Testis (tissue), 2 donors: Measurements from ENCODE around the gene LDLRAD4.

Experiments
- POLR2A ChIP-seq: fragments of 450-650 bp; IDR thresholded peaks from one replicate; pipeline ENCODE4 v1.6.1; 2017; ENCODE audit warnings: antibody characterized with exemption, mild to moderate bottlenecking, moderate library complexity
- TF ChIP-seq, protein P1 (sequence below), 3 experiments: fragments of 450-650 bp in 2 of 3; fragments of 200-600 bp in 1 of 3; sonication (generic) in 1 of 3; IDR thresholded peaks; one replicate each; pipeline ENCODE4 v1.5.1; 2016 to 2019; ENCODE audit warnings: antibody characterized with exemption in 3 of 3, mild to moderate bottlenecking in 2 of 3, moderate library complexity in 1 of 3

DNA sequence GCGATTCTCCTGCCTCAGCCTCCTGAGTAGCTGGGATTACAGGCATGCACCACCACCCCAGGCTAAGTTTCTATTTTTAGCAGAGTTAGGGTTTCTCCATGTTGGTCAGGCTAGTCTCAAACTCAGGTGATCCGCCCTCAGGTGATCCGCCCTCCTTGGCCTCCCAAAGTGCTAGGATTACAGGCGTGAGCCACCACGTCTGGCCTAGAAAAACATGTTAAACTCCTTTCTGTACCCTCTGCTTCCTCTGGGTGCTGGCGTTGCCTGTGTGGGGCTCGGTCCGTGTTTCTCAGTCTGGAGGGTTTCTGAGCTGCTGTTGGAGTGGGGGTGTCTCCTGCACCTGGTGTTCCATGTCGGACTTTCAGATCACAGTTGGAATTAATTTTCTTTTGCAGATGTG is 17.9 kb downstream of the LDLRAD4 start:
- TF ChIP-seq, protein P1, sequence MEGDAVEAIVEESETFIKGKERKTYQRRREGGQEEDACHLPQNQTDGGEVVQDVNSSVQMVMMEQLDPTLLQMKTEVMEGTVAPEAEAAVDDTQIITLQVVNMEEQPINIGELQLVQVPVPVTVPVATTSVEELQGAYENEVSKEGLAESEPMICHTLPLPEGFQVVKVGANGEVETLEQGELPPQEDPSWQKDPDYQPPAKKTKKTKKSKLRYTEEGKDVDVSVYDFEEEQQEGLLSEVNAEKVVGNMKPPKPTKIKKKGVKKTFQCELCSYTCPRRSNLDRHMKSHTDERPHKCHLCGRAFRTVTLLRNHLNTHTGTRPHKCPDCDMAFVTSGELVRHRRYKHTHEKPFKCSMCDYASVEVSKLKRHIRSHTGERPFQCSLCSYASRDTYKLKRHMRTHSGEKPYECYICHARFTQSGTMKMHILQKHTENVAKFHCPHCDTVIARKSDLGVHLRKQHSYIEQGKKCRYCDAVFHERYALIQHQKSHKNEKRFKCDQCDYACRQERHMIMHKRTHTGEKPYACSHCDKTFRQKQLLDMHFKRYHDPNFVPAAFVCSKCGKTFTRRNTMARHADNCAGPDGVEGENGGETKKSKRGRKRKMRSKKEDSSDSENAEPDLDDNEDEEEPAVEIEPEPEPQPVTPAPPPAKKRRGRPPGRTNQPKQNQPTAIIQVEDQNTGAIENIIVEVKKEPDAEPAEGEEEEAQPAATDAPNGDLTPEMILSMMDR (IDR thresholded peaks at IDR 0.05): no peak
- no peak for TF ChIP-seq POLR2A
